ENCODE results near the gene CTDSPL2.
"Not testable (repeated sequence)": the region's sequence is repeated elsewhere in the genome, so short reads cannot be mapped to it uniquely, and the experiment has no call there.

The CTDSPL2 gene

DNA sequence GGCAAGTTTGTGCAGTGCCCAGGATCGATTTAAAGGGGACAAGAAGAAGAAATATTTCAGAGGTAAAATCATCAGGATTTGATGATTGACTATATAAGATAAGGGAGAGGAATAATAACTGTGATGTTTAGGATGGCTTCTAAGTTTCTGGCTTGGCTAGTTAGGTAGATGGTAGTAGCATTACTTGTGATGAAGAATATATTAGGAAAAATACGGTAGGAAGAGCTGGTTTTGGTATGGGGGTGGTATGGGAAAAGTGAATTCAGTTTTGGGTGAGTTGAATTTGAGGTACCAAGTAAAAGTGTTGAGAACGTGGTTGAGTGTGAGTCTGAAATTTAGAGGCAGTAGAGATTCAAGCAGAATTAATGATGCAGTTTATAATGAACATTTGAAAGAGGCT, 11.0 kb downstream of the CTDSPL2 start:
- peaks cover 0 to 7% (median 4%) of the 10 kb centered on the region in 5 donors for H3K4me1 ChIP-seq (ENCODE audit: control insufficient read depth in 5 of 5, insufficient read depth in 5 of 5, low read length in 5 of 5)
- no peaks in the 10 kb centered on the region for H3K9me3 ChIP-seq (ENCODE audit: control insufficient read depth in 5 of 5, low read length in 5 of 5)
- no peak overlapping the region for H3K27ac ChIP-seq (ENCODE audit: low read depth, low read length)
- no peak overlapping the region for H3K9ac ChIP-seq (ENCODE audit: low read length in 5 of 5)
- no peaks in the 10 kb centered on the region for H3K27me3 ChIP-seq (ENCODE audit: control insufficient read depth in 5 of 5, insufficient read depth in 4 of 5, low read length in 5 of 5)
- H3K4me3 ChIP-seq (ENCODE audit: low read depth in 1 of 5, low read length in 5 of 5): no peak overlapping the region
- H3K36me3 ChIP-seq (ENCODE audit: control insufficient read depth in 5 of 5, insufficient read depth in 5 of 5, low read length in 5 of 5): no peaks in the 10 kb centered on the region

DNA sequence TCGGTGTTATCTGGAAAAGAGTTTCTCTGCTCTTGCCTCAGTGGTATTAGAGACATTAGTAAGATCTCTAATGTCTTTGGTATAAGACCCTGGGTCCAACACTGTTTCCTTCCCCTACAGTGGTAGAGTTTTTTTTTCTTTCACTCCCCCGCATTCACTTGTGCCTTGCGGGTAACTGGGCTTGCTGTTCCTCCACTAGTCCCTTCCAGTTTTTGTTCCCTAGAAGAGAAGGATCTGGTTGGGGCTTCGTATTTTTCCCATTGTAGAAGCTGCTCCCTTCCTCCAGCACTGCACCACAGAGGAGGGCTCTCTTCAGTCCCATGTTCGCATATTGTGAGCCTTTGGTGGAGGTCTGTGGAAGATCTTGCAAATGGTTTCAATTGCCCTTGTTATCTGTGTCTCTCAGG, 13.7 kb downstream of the CTDSPL2 start:
- Histone ChIP-seq H3K9ac (ENCODE audit: low read length in 5 of 5) (no peak overlapping the region), H3K36me3 (ENCODE audit: control insufficient read depth in 5 of 5, insufficient read depth in 5 of 5, low read length in 5 of 5) (no peaks in the 10 kb centered on the region), H3K27ac (ENCODE audit: low read depth, low read length) (no peak overlapping the region), H3K4me3 (ENCODE audit: low read depth in 1 of 5, low read length in 5 of 5) (no peak overlapping the region), H3K9me3 (ENCODE audit: control insufficient read depth in 5 of 5, low read length in 5 of 5) (peaks cover 0 to 4% (median 0%) of the 10 kb centered on the region in 5 donors), H3K4me1 (ENCODE audit: control insufficient read depth in 5 of 5, insufficient read depth in 5 of 5, low read length in 5 of 5) (peaks cover 0 to 7% (median 4%) of the 10 kb centered on the region in 5 donors), H3K27me3 (ENCODE audit: control insufficient read depth in 5 of 5, insufficient read depth in 4 of 5, low read length in 5 of 5) (no peaks in the 10 kb centered on the region)

DNA sequence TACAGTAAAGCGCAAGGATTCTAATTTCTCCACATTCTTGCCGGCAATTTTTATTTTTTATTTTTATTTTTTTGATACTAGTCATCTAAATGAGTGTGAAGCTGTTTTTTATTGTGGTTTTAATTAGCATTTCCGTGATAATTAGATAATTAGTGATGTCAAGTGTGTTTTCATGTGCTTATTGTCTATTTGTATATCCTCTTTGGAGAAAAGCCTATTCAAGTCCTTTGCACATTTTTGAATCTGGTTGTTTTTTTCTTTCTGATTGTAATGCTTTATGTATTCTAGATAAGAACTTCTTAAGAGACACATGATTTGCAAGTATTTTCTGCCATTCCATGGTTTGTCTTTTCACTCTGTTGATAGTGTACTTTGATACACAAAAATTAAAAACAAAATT, 16.1 kb downstream of the CTDSPL2 start:
- Histone ChIP-seq H3K4me1 (ENCODE audit: control insufficient read depth in 5 of 5, insufficient read depth in 5 of 5, low read length in 5 of 5) (peaks cover 0 to 7% (median 4%) of the 10 kb centered on the region in 5 donors), H3K27me3 (ENCODE audit: control insufficient read depth in 5 of 5, insufficient read depth in 4 of 5, low read length in 5 of 5) (no peaks in the 10 kb centered on the region), H3K9me3 (ENCODE audit: control insufficient read depth in 5 of 5, low read length in 5 of 5) (peaks cover 0 to 4% (median 0%) of the 10 kb centered on the region in 5 donors), H3K9ac (ENCODE audit: low read length in 5 of 5) (no peak overlapping the region), H3K36me3 (ENCODE audit: control insufficient read depth in 5 of 5, insufficient read depth in 5 of 5, low read length in 5 of 5) (peaks cover 0 to 4% (median 2%) of the 10 kb centered on the region in 5 donors), H3K4me3 (ENCODE audit: low read depth in 1 of 5, low read length in 5 of 5) (no peak overlapping the region), H3K27ac (ENCODE audit: low read depth, low read length) (no peak overlapping the region)

DNA sequence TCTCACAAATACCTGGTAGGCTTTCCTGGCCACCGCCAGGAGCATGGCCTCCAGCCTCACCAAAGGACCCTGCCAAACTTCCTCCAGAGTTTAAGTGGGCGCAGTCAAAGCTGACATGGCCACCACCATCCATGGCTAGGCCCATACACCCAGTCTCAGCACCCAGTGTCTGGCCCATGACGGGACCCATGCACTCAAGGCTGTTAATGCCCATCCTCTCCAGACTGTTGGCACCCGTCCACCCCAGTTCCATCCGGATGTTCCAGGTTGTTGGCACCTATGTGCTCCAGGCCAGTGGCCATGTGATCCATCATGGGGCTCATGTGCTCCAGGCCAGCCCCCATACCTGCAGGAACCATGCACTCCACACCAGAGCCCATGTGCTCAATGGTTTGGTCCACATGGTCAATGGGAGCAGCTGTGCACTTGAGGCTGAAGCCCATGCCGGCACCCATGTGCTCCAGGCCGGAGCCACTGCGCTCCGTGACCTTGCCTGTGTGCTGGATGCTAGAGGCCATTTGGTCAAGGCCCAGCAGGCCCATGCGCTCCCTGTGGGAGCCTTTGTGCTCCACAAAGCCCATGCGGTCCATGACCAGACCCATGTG, 20.4 kb downstream of the CTDSPL2 start:
- Histone ChIP-seq H3K27me3 (ENCODE audit: control insufficient read depth in 5 of 5, insufficient read depth in 4 of 5, low read length in 5 of 5) (no peaks in the 10 kb centered on the region), H3K36me3 (ENCODE audit: control insufficient read depth in 5 of 5, insufficient read depth in 5 of 5, low read length in 5 of 5) (peaks cover 0 to 4% (median 2%) of the 10 kb centered on the region in 5 donors), H3K9ac (ENCODE audit: low read length in 5 of 5) (no peak overlapping the region), H3K9me3 (ENCODE audit: control insufficient read depth in 5 of 5, low read length in 5 of 5) (peaks cover 0 to 4% (median 0%) of the 10 kb centered on the region in 5 donors), H3K4me1 (ENCODE audit: control insufficient read depth in 5 of 5, insufficient read depth in 5 of 5, low read length in 5 of 5) (no peaks in the 10 kb centered on the region), H3K4me3 (ENCODE audit: low read depth in 1 of 5, low read length in 5 of 5) (no peak overlapping the region), H3K27ac (ENCODE audit: low read depth, low read length) (no peak overlapping the region)

DNA sequence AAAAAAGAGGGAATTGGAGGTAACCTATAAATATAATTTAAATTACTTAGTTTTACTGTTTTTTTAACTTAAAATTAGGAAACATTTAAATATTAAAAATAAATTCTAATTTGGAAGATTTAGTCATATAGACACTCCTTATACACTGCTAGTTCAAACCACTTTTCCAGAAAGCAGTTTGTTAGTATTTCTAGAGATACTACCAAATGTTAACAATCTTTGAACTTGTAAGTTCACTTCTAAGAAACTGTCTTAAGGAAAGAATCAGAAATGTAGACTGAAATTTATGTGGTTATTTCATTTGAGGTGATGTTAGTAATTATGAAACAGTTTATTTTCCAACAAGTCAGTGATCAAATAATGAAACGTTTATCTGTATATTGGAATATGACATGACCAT, 22.7 kb downstream of the CTDSPL2 start:
- Histone ChIP-seq H3K9ac (ENCODE audit: low read length in 5 of 5) (no peak overlapping the region), H3K36me3 (ENCODE audit: control insufficient read depth in 5 of 5, insufficient read depth in 5 of 5, low read length in 5 of 5) (peaks cover 0 to 4% (median 2%) of the 10 kb centered on the region in 5 donors), H3K4me3 (ENCODE audit: low read depth in 1 of 5, low read length in 5 of 5) (no peak overlapping the region), H3K9me3 (ENCODE audit: control insufficient read depth in 5 of 5, low read length in 5 of 5) (no peaks in the 10 kb centered on the region), H3K27ac (ENCODE audit: low read depth, low read length) (no peak overlapping the region), H3K27me3 (ENCODE audit: control insufficient read depth in 5 of 5, insufficient read depth in 4 of 5, low read length in 5 of 5) (no peaks in the 10 kb centered on the region), H3K4me1 (ENCODE audit: control insufficient read depth in 5 of 5, insufficient read depth in 5 of 5, low read length in 5 of 5) (no peaks in the 10 kb centered on the region)

DNA sequence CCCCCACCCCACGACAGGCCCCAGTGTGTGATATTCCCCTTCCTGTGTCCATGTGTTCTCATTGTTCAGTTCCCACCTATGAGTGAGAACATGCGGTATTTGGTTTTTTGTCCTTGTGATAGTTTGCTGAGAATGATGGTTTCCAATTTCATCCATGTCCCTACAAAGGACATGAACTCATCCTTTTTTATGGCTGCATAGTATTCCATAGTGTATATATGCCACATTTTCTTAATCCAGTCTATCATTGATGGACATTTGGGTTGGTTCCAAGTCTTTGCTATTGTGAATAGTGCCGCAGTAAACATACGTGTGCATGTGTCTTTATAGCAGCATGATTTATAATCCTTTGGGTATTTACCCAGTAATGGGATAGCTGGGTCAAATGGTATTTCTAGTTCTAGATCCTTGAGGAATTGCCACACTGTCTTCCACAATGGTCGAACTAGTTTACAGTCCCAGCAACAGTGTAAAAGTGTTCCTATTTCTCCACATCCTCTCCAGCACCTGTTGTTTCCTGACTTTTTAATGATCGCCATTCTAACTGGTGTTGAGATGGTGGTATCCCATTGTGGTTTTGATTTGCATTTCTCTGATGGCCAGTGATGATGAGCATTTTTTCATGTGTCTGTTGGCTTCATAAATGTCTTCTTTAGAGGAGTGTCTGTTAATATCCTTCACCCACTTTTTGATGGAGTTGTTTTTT, 26.3 kb downstream of the CTDSPL2 start:
- H3K36me3 ChIP-seq (ENCODE audit: control insufficient read depth in 5 of 5, insufficient read depth in 5 of 5, low read length in 5 of 5); H3K9me3 ChIP-seq (ENCODE audit: control insufficient read depth in 5 of 5, low read length in 5 of 5); H3K27ac ChIP-seq (ENCODE audit: low read depth, low read length); H3K4me1 ChIP-seq (ENCODE audit: control insufficient read depth in 5 of 5, insufficient read depth in 5 of 5, low read length in 5 of 5); H3K4me3 ChIP-seq (ENCODE audit: low read depth in 1 of 5, low read length in 5 of 5); H3K27me3 ChIP-seq (ENCODE audit: control insufficient read depth in 5 of 5, insufficient read depth in 4 of 5, low read length in 5 of 5); H3K9ac ChIP-seq (ENCODE audit: low read length in 5 of 5): not testable (repeated sequence)

DNA sequence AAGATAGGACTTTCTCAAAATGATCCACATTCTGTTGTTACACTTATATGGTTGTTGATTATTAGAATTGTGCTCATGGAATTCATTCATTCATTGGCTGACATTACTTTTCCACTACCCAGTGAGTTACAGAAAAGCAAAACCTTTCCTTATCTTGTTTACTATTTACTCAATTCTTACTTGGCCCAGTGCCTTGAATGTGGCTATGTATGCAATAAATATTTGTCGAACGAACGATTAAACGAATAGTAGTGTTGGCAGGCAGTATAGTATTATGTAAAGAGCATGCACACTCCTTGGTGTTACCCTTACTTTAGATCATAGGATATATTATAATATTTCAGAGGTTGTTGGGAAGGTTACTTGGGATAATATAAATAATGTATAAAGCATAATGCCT, 31.0 kb downstream of the CTDSPL2 start:
- peaks cover 0 to 14% (median 9%) of the 10 kb centered on the region in 5 donors for H3K36me3 ChIP-seq (ENCODE audit: control insufficient read depth in 5 of 5, insufficient read depth in 5 of 5, low read length in 5 of 5)
- no peak overlapping the region for H3K27ac ChIP-seq (ENCODE audit: low read depth, low read length)
- no peaks in the 10 kb centered on the region for H3K9me3 ChIP-seq (ENCODE audit: control insufficient read depth in 5 of 5, low read length in 5 of 5)
- no peak overlapping the region for H3K9ac ChIP-seq (ENCODE audit: low read length in 5 of 5)
- peaks cover 0 to 7% (median 0%) of the 10 kb centered on the region in 5 donors for H3K4me1 ChIP-seq (ENCODE audit: control insufficient read depth in 5 of 5, insufficient read depth in 5 of 5, low read length in 5 of 5)
- H3K27me3 ChIP-seq (ENCODE audit: control insufficient read depth in 5 of 5, insufficient read depth in 4 of 5, low read length in 5 of 5): no peaks in the 10 kb centered on the region
- H3K4me3 ChIP-seq (ENCODE audit: low read depth in 1 of 5, low read length in 5 of 5): no peak overlapping the region

DNA sequence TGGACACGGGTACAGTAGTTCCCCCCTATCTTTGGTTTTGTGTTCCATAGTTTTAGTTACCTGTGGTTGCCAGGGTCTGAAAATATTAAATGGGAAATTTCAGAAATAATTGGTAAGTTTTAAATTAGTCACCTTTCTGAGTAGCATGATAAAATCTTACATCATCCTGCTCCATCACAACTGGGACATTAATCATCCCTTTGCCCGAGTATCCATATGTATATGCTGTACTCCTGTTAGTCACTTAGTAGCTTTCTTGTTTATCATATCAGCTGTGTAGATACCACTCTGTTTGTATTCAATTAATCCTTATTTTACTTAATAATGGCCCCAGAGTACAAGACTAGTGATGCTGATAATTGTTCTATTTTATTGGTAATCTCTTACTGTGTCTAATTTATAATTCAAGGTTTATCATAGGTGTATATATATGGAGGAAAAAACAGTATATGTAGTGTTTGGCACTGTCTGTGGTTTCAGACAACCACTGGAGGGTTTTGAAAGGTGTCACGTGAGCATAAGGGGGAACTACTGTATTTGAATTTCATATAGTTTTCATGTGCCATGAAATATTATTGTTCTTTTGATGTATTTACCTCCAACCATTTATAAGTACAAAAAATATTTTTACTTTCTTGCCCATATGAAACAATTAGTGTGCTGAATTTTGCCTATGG, 41.4 kb downstream of the CTDSPL2 start:
- Histone ChIP-seq H3K9ac (ENCODE audit: low read length in 5 of 5) (no peak overlapping the region), H3K36me3 (ENCODE audit: control insufficient read depth in 5 of 5, insufficient read depth in 5 of 5, low read length in 5 of 5) (peaks cover 4 to 15% (median 8%) of the 10 kb centered on the region in 5 donors), H3K27me3 (ENCODE audit: control insufficient read depth in 5 of 5, insufficient read depth in 4 of 5, low read length in 5 of 5) (no peaks in the 10 kb centered on the region), H3K9me3 (ENCODE audit: control insufficient read depth in 5 of 5, low read length in 5 of 5) (peaks cover 0 to 4% (median 0%) of the 10 kb centered on the region in 5 donors), H3K4me3 (ENCODE audit: low read depth in 1 of 5, low read length in 5 of 5) (no peak overlapping the region), H3K4me1 (ENCODE audit: control insufficient read depth in 5 of 5, insufficient read depth in 5 of 5, low read length in 5 of 5) (no peaks in the 10 kb centered on the region), H3K27ac (ENCODE audit: low read depth, low read length) (no peak overlapping the region)

DNA sequence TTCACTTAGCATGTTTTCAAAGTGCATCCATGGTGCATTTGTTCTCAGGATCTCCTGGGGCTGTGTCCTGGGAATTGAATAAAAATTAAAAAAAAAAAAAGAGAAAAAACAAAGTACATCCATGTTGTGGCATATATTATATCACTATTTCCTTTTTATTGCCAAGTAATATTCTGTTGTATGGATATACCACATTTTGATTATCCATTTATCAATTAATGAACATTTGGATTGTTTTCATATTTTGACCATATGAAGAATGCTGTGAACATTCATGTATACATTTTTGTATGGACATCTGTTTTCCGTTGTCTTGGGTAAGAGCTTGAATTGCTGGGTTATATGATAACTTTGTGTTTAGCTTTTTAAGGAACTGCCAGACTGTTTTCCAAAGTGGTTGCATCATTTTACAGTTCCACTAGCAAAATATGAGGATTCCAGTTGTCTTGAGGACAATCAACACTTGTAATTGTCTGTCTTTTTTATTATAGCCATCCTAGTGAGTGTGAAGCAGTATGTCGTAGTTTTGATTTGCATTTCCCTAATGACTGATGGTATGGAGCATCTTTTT, 44.5 kb downstream of the CTDSPL2 start:
- Histone ChIP-seq H3K4me3 (ENCODE audit: low read depth in 1 of 5, low read length in 5 of 5) (no peak overlapping the region), H3K9ac (ENCODE audit: low read length in 5 of 5) (no peak overlapping the region), H3K36me3 (ENCODE audit: control insufficient read depth in 5 of 5, insufficient read depth in 5 of 5, low read length in 5 of 5) (peaks cover 0 to 14% (median 3%) of the 10 kb centered on the region in 5 donors), H3K4me1 (ENCODE audit: control insufficient read depth in 5 of 5, insufficient read depth in 5 of 5, low read length in 5 of 5) (no peaks in the 10 kb centered on the region), H3K9me3 (ENCODE audit: control insufficient read depth in 5 of 5, low read length in 5 of 5) (peaks cover 0 to 4% (median 0%) of the 10 kb centered on the region in 5 donors), H3K27me3 (ENCODE audit: control insufficient read depth in 5 of 5, insufficient read depth in 4 of 5, low read length in 5 of 5) (no peaks in the 10 kb centered on the region), H3K27ac (ENCODE audit: low read depth, low read length) (no peak overlapping the region)

DNA sequence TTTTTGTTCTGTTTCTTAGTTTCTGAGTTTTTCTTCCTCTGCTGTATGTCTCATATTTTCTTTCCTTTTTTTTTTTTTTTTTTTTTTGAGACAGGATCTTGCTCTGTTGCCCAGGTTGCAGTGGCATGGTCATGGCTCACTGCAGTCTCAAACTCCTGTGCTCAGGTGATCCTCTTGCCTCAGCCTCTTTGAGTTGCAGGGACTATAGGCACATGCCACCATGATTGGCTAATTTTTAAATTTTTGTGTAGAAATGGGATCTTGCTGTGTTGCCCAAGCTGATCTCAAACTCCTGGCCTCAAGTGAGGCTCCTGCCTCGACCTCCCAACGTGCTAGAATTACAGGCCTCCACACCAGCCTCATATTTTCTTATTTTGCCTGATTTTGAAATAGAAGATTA, 51.9 kb downstream of the CTDSPL2 start:
- no peaks in the 10 kb centered on the region for H3K4me1 ChIP-seq (ENCODE audit: control insufficient read depth in 5 of 5, insufficient read depth in 5 of 5, low read length in 5 of 5)
- no peaks in the 10 kb centered on the region for H3K27me3 ChIP-seq (ENCODE audit: control insufficient read depth in 5 of 5, insufficient read depth in 4 of 5, low read length in 5 of 5)
- no peak overlapping the region for H3K4me3 ChIP-seq (ENCODE audit: low read depth in 1 of 5, low read length in 5 of 5)
- H3K36me3 ChIP-seq (ENCODE audit: control insufficient read depth in 5 of 5, insufficient read depth in 5 of 5, low read length in 5 of 5): peaks cover 0 to 3% (median 0%) of the 10 kb centered on the region in 5 donors
- H3K9me3 ChIP-seq (ENCODE audit: control insufficient read depth in 5 of 5, low read length in 5 of 5): no peaks in the 10 kb centered on the region
- H3K27ac ChIP-seq (ENCODE audit: low read depth, low read length): no peak overlapping the region
- H3K9ac ChIP-seq (ENCODE audit: low read length in 5 of 5): no peak overlapping the region
